PC-3 (cell line): ENCODE measurements around the gene SLC35G4.
"Not testable (repeated sequence)": the region's sequence is repeated elsewhere in the genome, so short reads cannot be mapped to it uniquely, and the experiment has no call there.

ENCODE experiments used
- EZH2 ChIP-seq: fragments of 300-600 bp; sonication (generic); IDR thresholded peaks from one replicate; pipeline ENCODE4 v1.6.1; 2017; ENCODE audit warnings: antibody characterized with exemption, mild to moderate bottlenecking, low read length; ENCODE audit not compliant: unreplicated experiment
- TF ChIP-seq, protein P1 (sequence below): fragments of 300-600 bp; sonication (generic); conservative IDR thresholded peaks from 2 replicates; pipeline ENCODE4 v1.5.1; 2017; ENCODE audit warnings: antibody characterized with exemption, low read depth, mild to moderate bottlenecking, low read length

GRCh38 chr18:11613073-11613472 is 3.7 kb downstream of the SLC35G4 start:
- TF ChIP-seq, protein P1, sequence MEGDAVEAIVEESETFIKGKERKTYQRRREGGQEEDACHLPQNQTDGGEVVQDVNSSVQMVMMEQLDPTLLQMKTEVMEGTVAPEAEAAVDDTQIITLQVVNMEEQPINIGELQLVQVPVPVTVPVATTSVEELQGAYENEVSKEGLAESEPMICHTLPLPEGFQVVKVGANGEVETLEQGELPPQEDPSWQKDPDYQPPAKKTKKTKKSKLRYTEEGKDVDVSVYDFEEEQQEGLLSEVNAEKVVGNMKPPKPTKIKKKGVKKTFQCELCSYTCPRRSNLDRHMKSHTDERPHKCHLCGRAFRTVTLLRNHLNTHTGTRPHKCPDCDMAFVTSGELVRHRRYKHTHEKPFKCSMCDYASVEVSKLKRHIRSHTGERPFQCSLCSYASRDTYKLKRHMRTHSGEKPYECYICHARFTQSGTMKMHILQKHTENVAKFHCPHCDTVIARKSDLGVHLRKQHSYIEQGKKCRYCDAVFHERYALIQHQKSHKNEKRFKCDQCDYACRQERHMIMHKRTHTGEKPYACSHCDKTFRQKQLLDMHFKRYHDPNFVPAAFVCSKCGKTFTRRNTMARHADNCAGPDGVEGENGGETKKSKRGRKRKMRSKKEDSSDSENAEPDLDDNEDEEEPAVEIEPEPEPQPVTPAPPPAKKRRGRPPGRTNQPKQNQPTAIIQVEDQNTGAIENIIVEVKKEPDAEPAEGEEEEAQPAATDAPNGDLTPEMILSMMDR: not testable (repeated sequence)
- TF ChIP-seq EZH2: not testable (repeated sequence)
